HepG2 (cell line): ENCODE results near the gene KIF26B. TPM values are rescaled to one million over a fixed set of nuclear protein-coding genes. Genes with fewer than 3 reads are reported as not detected.

ENCODE experiments used
- FOXK2 ChIP-seq: fragments of 450-650 bp; IDR thresholded peaks from 2 replicates; pipeline ENCODE4 v1.6.1; 2016
- HMG20A ChIP-seq: IDR thresholded peaks from 2 replicates; pipeline ENCODE4 v1.6.1; 2016; ENCODE audit warnings: borderline replicate concordance
- KLF16 ChIP-seq, 2 experiments: sonication (generic) in 1 of 2; formaldehyde crosslinking in 1 of 2; IDR thresholded peaks; 2 replicates each; pipeline versions ENCODE4 v1.6.1 to v1.8.0; 2016 to 2023; ENCODE audit warnings: missing genetic modification reagents in 2 of 2, missing compliant biosample characterization in 1 of 2
- MTF2 ChIP-seq: sonication (generic); formaldehyde crosslinking; IDR thresholded peaks from 2 replicates; pipeline ENCODE4 v1.5.0; 2020; ENCODE audit warnings: missing genetic modification reagents, borderline replicate concordance
- SMC3 ChIP-seq: IDR thresholded peaks from 2 replicates; pipeline ENCODE4 v1.6.1; 2011; ENCODE audit warnings: low read length, improper control_type of control experiment
- SOX6 ChIP-seq, 2 experiments: fragments of 450-650 bp in 1 of 2; sonication (generic) in 1 of 2; formaldehyde crosslinking in 1 of 2; IDR thresholded peaks; 2 replicates each; pipeline versions ENCODE4 v1.4.0 to v1.6.1; 2017 to 2020; ENCODE audit warnings: antibody characterized with exemption in 1 of 2, mild to moderate bottlenecking in 1 of 2, missing genetic modification reagents in 1 of 2
- ZNF142 ChIP-seq: sonication (generic); formaldehyde crosslinking; IDR thresholded peaks from 2 replicates; pipeline ENCODE4 v1.4.0; 2020; ENCODE audit warnings: missing genetic modification reagents
- ZNF3 ChIP-seq: IDR thresholded peaks from 2 replicates; pipeline ENCODE4 v1.7.0; 2017; ENCODE audit warnings: inconsistent platforms
- polyA plus RNA-seq, 8 experiments: library from polyadenylated mRNA; depleted of rRNA in 3 of 8; stranded (reverse) in 7 of 8; unstranded in 1 of 8; fragments of >200 nt; fragmentation: Illumina TruSeq in 4 of 8; extraction: Trizol in 4 of 8; gene quantifications; 2 replicates each; pipeline versions ENCODE4 v1.2.1 to v1.2.3, GENCODE V29; 2011 to 2016; ENCODE audit warnings: low read depth in 4 of 8, missing spikeins in 1 of 8, mixed read lengths in 1 of 8; ENCODE audit not compliant: insufficient read depth in 1 of 8
- total RNA-seq, 5 experiments: library from RNA; depleted of rRNA; stranded (reverse); fragments of >200 nt; fragmentation: Illumina TruSeq; extraction: Trizol; gene quantifications; 2 replicates each; pipeline ENCODE4 v1.2.3, GENCODE V29; 2016; ENCODE audit warnings: low read depth in 1 of 5
- TF ChIP-seq, protein P1 (sequence below): sonication (generic); formaldehyde crosslinking; IDR thresholded peaks from 2 replicates; pipeline ENCODE4 v1.5.0; 2020; ENCODE audit warnings: missing genetic modification reagents
- TF ChIP-seq, protein P2 (sequence below): sonication (generic); formaldehyde crosslinking; IDR thresholded peaks from 2 replicates; pipeline ENCODE4 v1.5.0; 2020; ENCODE audit warnings: missing genetic modification reagents

Gene KIF26B
- total and polyA plus RNA-seq, 2 of the 13 experiments (the other 11 are each of a cell fraction or from before 2014, with no cell fraction given), result 0.08 to 0.09 TPM

GRCh38 chr1:245542365-245542764 is 387.6 kb downstream of the KIF26B start (continued):
- TF ChIP-seq ZNF142 (CRISPR knock-in tag) (no peak), SOX6 (IDR thresholded peaks at IDR 0.05) (no peak), SOX6 (CRISPR knock-in tag; IDR thresholded peaks at IDR 0.05) (no peak), KLF16 (CRISPR knock-in tag; IDR thresholded peaks at IDR 0.05) (no peak), HMG20A (CRISPR knock-in tag) (no peak), FOXK2 (no peak), SMC3 (no peak), ZNF3 (no peak), MTF2 (CRISPR knock-in tag) (no peak)
- TF ChIP-seq, protein P1, sequence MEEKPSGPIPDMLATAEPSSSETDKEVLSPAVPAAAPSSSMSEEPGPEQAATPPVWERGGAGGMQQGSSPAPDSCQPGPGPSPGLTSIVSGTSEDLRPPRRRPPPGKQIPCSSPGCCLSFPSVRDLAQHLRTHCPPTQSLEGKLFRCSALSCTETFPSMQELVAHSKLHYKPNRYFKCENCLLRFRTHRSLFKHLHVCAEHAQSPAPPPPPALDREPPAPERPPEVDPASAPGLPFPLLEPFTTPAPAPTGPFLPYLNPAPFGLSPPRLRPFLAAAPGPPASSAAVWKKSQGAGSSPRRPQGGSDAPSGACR (CRISPR knock-in tag), result no peak
- TF ChIP-seq, protein P2, sequence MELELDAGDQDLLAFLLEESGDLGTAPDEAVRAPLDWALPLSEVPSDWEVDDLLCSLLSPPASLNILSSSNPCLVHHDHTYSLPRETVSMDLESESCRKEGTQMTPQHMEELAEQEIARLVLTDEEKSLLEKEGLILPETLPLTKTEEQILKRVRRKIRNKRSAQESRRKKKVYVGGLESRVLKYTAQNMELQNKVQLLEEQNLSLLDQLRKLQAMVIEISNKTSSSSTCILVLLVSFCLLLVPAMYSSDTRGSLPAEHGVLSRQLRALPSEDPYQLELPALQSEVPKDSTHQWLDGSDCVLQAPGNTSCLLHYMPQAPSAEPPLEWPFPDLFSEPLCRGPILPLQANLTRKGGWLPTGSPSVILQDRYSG (CRISPR knock-in tag), result no peak
